SK-N-SH (cell line): ENCODE measurements around the gene LSP1. TPM values are rescaled to one million over a fixed set of nuclear protein-coding genes. Genes with fewer than 3 reads are reported as not detected.

ENCODE experiments used
- CHD2 ChIP-seq: fragments of 150-350 bp; IDR thresholded peaks from 2 replicates; pipeline ENCODE4 v1.6.1; 2018; ENCODE audit warnings: low read length; ENCODE audit not compliant: partially characterized antibody
- CTCF ChIP-seq: fragments of 200-600 bp; sonication (generic); IDR thresholded peaks from 2 replicates; pipeline ENCODE4 v1.6.1; 2017; ENCODE audit warnings: antibody characterized with exemption, mild to moderate bottlenecking, moderate library complexity
- EP300 ChIP-seq, 2 experiments: IDR thresholded peaks; 2 replicates each; pipeline versions ENCODE4 v1.4.0 to v1.6.1; 2012; ENCODE audit warnings: borderline replicate concordance in 1 of 2, low read depth in 1 of 2, low read length in 1 of 2
- FOSL2 ChIP-seq: IDR thresholded peaks from 2 replicates; pipeline ENCODE4 v1.4.0; 2012; ENCODE audit warnings: low read depth, mild to moderate bottlenecking, moderate library complexity, borderline replicate concordance
- FOXM1 ChIP-seq: IDR thresholded peaks from 2 replicates; pipeline ENCODE4 v1.4.0; 2012; ENCODE audit warnings: low read depth, mild to moderate bottlenecking
- GATA2 ChIP-seq: sonication (generic); formaldehyde crosslinking; IDR thresholded peaks from 2 replicates; pipeline ENCODE4 v1.5.0; 2020; ENCODE audit warnings: mild to moderate bottlenecking, missing genetic modification reagents
- IRF3 ChIP-seq: fragments of 150-350 bp; IDR thresholded peaks from 2 replicates; pipeline ENCODE4 v1.6.1; 2016; ENCODE audit warnings: mild to moderate bottlenecking, low read depth, low read length
- MXI1 ChIP-seq: IDR thresholded peaks from 2 replicates; pipeline ENCODE4 v1.6.1; 2012; ENCODE audit warnings: mild to moderate bottlenecking, low read depth, low read length, improper control_type of control experiment
- NFIC ChIP-seq: IDR thresholded peaks from 2 replicates; pipeline ENCODE4 v1.4.0; 2012; ENCODE audit warnings: borderline replicate concordance
- PBX3 ChIP-seq: IDR thresholded peaks from 2 replicates; pipeline ENCODE4; 2012
- POLR2AphosphoS5 ChIP-seq: IDR thresholded peaks from 2 replicates; pipeline ENCODE4 v1.6.1; 2012; ENCODE audit warnings: low read depth, low read length
- REST ChIP-seq: IDR thresholded peaks from 2 replicates; pipeline ENCODE4 v1.6.1; 2012; ENCODE audit warnings: mild to moderate bottlenecking, low read depth, low read length, moderate library complexity
- SMC3 ChIP-seq: IDR thresholded peaks from 2 replicates; pipeline ENCODE4 v1.6.1; 2012; ENCODE audit warnings: low read depth, low read length, improper control_type of control experiment
- TAF1 ChIP-seq: IDR thresholded peaks from 2 replicates; pipeline ENCODE4 v1.6.1; 2012; ENCODE audit warnings: low read depth, mild to moderate bottlenecking, low read length, moderate library complexity, borderline replicate concordance
- TCF12 ChIP-seq: IDR thresholded peaks from 2 replicates; pipeline ENCODE4 v1.4.0; 2012
- TEAD4 ChIP-seq: IDR thresholded peaks from 2 replicates; pipeline ENCODE4 v1.4.0; 2012; ENCODE audit warnings: mild to moderate bottlenecking, borderline replicate concordance; ENCODE audit not compliant: insufficient read depth
- USF1 ChIP-seq: IDR thresholded peaks from 2 replicates; pipeline ENCODE4 v1.4.0; 2012; ENCODE audit warnings: low read depth, borderline replicate concordance
- ZBTB33 ChIP-seq: IDR thresholded peaks from 2 replicates; pipeline ENCODE4 v1.4.0; 2012; ENCODE audit warnings: low read depth, borderline replicate concordance
- polyA plus RNA-seq, 3 experiments: library from polyadenylated mRNA; depleted of rRNA; stranded (reverse); fragments of >200 nt; gene quantifications; 2 replicates each; pipeline ENCODE4 v1.2.3, GENCODE V29; 2012

LSP1 gene
- polyA plus RNA-seq, 1 of the 3 experiments (the other 2 are of a cell fraction): 0.38 TPM

- TF ChIP-seq IRF3: no peak
- no peak for TF ChIP-seq USF1
- TF ChIP-seq MXI1: no peak
- TF ChIP-seq PBX3: peak; percentile 35; the same call in 1 of the 2 replicates
- TF ChIP-seq CTCF: no peak
- no peak for TF ChIP-seq CHD2
- TF ChIP-seq TCF12: peak; percentile 85
- peak; percentile 18 to 23; a peak in 1 of 4 replicates for TF ChIP-seq EP300 (IDR thresholded peaks at IDR 0.05; ENCODE audit: borderline replicate concordance in 1 of 2, low read depth in 1 of 2, low read length in 1 of 2)
- TF ChIP-seq FOSL2: no peak
- no peak for TF ChIP-seq SMC3
- peak; percentile 97 for TF ChIP-seq NFIC
- TF ChIP-seq ZBTB33: no peak
- TF ChIP-seq TEAD4: peak; percentile 38; the same call in 1 of the 2 replicates
- no peak for TF ChIP-seq POLR2AphosphoS5
- no peak for TF ChIP-seq REST
- no peak for TF ChIP-seq FOXM1
- TF ChIP-seq TAF1: no peak
- TF ChIP-seq GATA2 (CRISPR knock-in tag): no peak
These were observed 25.6 kb upstream of the LSP1 start (continued) for GRCh38 chr11:1827095-1827813.
